H1 (cell line): Measurements from ENCODE around the gene RASGRP3. TPM values are rescaled to one million over a fixed set of nuclear protein-coding genes. Genes with fewer than 3 reads are reported as not detected.

Experiments
- CTCF ChIA-PET: fragments of 300-600 bp; sonication (Branson Sonifier 250); formaldehyde crosslinking; loops from one replicate; lab custom pipeline; 2021; ENCODE audit not compliant: partially characterized antibody; lab: Charles Lee
- POLR2A ChIA-PET: fragments of 300-600 bp; sonication (Branson Sonifier 250); formaldehyde crosslinking; loops from one replicate; lab custom pipeline; 2021; ENCODE audit warnings: inconsistent platforms; ENCODE audit not compliant: partially characterized antibody; lab: Charles Lee
- DNase-seq, 2 experiments: peaks; one replicate each; pipeline versions ENCODE4 v3.0.0 to v3.0.0-alpha.2; 2010 to 2022; ENCODE audit warnings: low spot score in 2 of 2, low read depth in 1 of 2, mixed read lengths in 1 of 2
- FAIRE-seq: peaks from 2 replicates; lab custom pipeline; 2011; peaks lifted over from hg19 to GRCh38; lab: Jason Lieb, UNC
- H2AFZ ChIP-seq: 2 replicates; pipeline ENCODE4 v1.8.1; 2012; ENCODE audit warnings: low read length, inconsistent platforms
- H2AK5ac ChIP-seq: 2 replicates; pipeline ENCODE4 v1.6.1; 2013; ENCODE audit warnings: low read depth, low read length
- H2BK120ac ChIP-seq: replicated peaks from 2 replicates; pipeline ENCODE3; 2013; ENCODE audit warnings: low read depth, low read length, inconsistent platforms
- H2BK12ac ChIP-seq: 2 replicates; pipeline ENCODE4 v1.6.1; 2013; ENCODE audit warnings: low read depth, low read length
- H2BK15ac ChIP-seq: 2 replicates; pipeline ENCODE4 v1.6.1; 2013; ENCODE audit warnings: low read length
- H2BK20ac ChIP-seq: 2 replicates; pipeline ENCODE4 v1.6.1; 2013; ENCODE audit warnings: low read length
- H2BK5ac ChIP-seq: 2 replicates; pipeline ENCODE4 v1.6.1; 2013; ENCODE audit warnings: low read depth, low read length
- H3K14ac ChIP-seq: 2 replicates; pipeline ENCODE4 v1.6.1; 2013; ENCODE audit warnings: inconsistent platforms; ENCODE audit not compliant: insufficient read length
- H3K18ac ChIP-seq: 2 replicates; pipeline ENCODE4 v1.6.1; 2013; ENCODE audit warnings: low read length; ENCODE audit errors: extremely low read depth
- H3K23ac ChIP-seq: 2 replicates; pipeline ENCODE4 v1.6.1; 2013; ENCODE audit warnings: inconsistent platforms; ENCODE audit not compliant: insufficient read length
- H3K23me2 ChIP-seq: 2 replicates; pipeline ENCODE4 v1.6.1; 2013; ENCODE audit warnings: low read depth, low read length
- H3K27ac ChIP-seq: 2 replicates; pipeline ENCODE4 v1.6.1; 2011; ENCODE audit warnings: low read depth, low read length, inconsistent platforms
- H3K27me3 ChIP-seq, 4 experiments: replicated peaks in 1 of 4; 1 replicate in 1 of 4; 2 replicates in 3 of 4; pipeline versions ENCODE4 v1.6.1 to v1.8.1; 2011 to 2013; ENCODE audit warnings: low read length in 3 of 4, mild to moderate bottlenecking in 3 of 4, inconsistent platforms in 2 of 4, mixed read lengths in 2 of 4, moderate library complexity in 1 of 4; ENCODE audit not compliant: control insufficient read depth in 3 of 4, insufficient read depth in 3 of 4; ENCODE audit errors: extremely low read depth in 1 of 4
- H3K36me3 ChIP-seq, 4 experiments: 2 replicates each; pipeline versions ENCODE4 v1.6.1 to v1.8.1; 2011 to 2013; ENCODE audit warnings: mild to moderate bottlenecking in 4 of 4, low read length in 3 of 4, moderate library complexity in 2 of 4, control low read depth in 1 of 4, inconsistent platforms in 1 of 4; ENCODE audit not compliant: insufficient read depth in 4 of 4, control insufficient read depth in 2 of 4
- H3K4ac ChIP-seq: replicated peaks from 2 replicates; pipeline ENCODE3; 2013; ENCODE audit warnings: low read length, low read depth, mixed read lengths, inconsistent platforms; ENCODE audit not compliant: insufficient read length
- H3K4me1 ChIP-seq, 4 experiments: replicated peaks in 1 of 4; 1 replicate in 1 of 4; 2 replicates in 3 of 4; pipeline versions ENCODE4 v1.6.1 to v1.8.1; 2011 to 2013; ENCODE audit warnings: low read length in 3 of 4, inconsistent platforms in 2 of 4, mixed read lengths in 1 of 4; ENCODE audit not compliant: insufficient read depth in 4 of 4, control insufficient read depth in 3 of 4
- H3K4me2 ChIP-seq, 2 experiments: 2 replicates each; pipeline versions ENCODE4 v1.6.1 to v1.8.1; 2011 to 2013; ENCODE audit warnings: low read depth in 2 of 2, low read length in 2 of 2, control low read depth in 1 of 2, inconsistent platforms in 1 of 2, mild to moderate bottlenecking in 1 of 2; ENCODE audit not compliant: insufficient read depth in 1 of 2
- H3K4me3 ChIP-seq, 4 experiments: fragments of 200-600, 300-600 bp in 1 of 4; sonication (generic), shearing (Covaris generic), sonication (Bioruptor Twin) in 1 of 4; 2 replicates each; pipeline versions ENCODE4 v1.5.1 to v1.8.1; 2011 to 2016; ENCODE audit warnings: low read length in 4 of 4, low read depth in 3 of 4, control low read depth in 2 of 4, inconsistent platforms in 2 of 4, mild to moderate bottlenecking in 2 of 4, mixed read lengths in 1 of 4, moderate library complexity in 1 of 4; ENCODE audit not compliant: insufficient read depth in 2 of 4; ENCODE audit errors: extremely low read depth in 1 of 4
- H3K56ac ChIP-seq: replicated peaks from 2 replicates; pipeline ENCODE3; 2013; ENCODE audit warnings: low read depth, mild to moderate bottlenecking, mixed read lengths, low read length, inconsistent platforms; ENCODE audit not compliant: insufficient read length
- H3K79me1 ChIP-seq: 2 replicates; pipeline ENCODE4 v1.6.1; 2013; ENCODE audit warnings: low read depth, low read length, control low read depth
- H3K79me2 ChIP-seq, 2 experiments: 2 replicates each; pipeline versions ENCODE4 v1.6.1 to v1.8.1; 2012 to 2013; ENCODE audit warnings: low read length in 2 of 2, mild to moderate bottlenecking in 2 of 2, inconsistent platforms in 1 of 2; ENCODE audit not compliant: insufficient read depth in 2 of 2, control insufficient read depth in 1 of 2
- H3K9ac ChIP-seq, 4 experiments: replicated peaks in 1 of 4; 1 replicate in 1 of 4; 2 replicates in 3 of 4; pipeline versions ENCODE4 v1.6.1 to v1.8.1; 2011 to 2013; ENCODE audit warnings: low read depth in 3 of 4, low read length in 3 of 4, control low read depth in 2 of 4, mild to moderate bottlenecking in 2 of 4, moderate library complexity in 2 of 4, inconsistent platforms in 1 of 4; ENCODE audit errors: extremely low read depth in 1 of 4
- H3K9me3 ChIP-seq, 2 experiments: 2 replicates each; pipeline versions ENCODE4 v1.6.1 to v1.8.1; 2012 to 2013; ENCODE audit warnings: mild to moderate bottlenecking in 2 of 2, moderate library complexity in 2 of 2, control low read depth in 1 of 2, inconsistent platforms in 1 of 2, low read depth in 1 of 2, low read length in 1 of 2, mixed read lengths in 1 of 2; ENCODE audit not compliant: insufficient read depth in 2 of 2
- H4K20me1 ChIP-seq, 2 experiments: replicated peaks in 1 of 2; 2 replicates each; pipeline versions ENCODE3 to v1.8.1; 2011 to 2013; ENCODE audit warnings: inconsistent platforms in 2 of 2, low read length in 2 of 2, mild to moderate bottlenecking in 1 of 2; ENCODE audit not compliant: insufficient read depth in 2 of 2, control insufficient read depth in 1 of 2
- H4K5ac ChIP-seq: 2 replicates; pipeline ENCODE4 v1.6.1; 2013; ENCODE audit warnings: low read length, low read depth, mixed read lengths, inconsistent platforms; ENCODE audit not compliant: insufficient read length
- H4K8ac ChIP-seq: 2 replicates; pipeline ENCODE4 v1.8.0; 2013; ENCODE audit warnings: mild to moderate bottlenecking, moderate library complexity, low read length, inconsistent platforms; ENCODE audit not compliant: insufficient read depth; ENCODE audit errors: extremely low read depth
- H4K91ac ChIP-seq: replicated peaks from 2 replicates; pipeline ENCODE3; 2013; ENCODE audit warnings: low read length, mixed read lengths, inconsistent platforms; ENCODE audit not compliant: insufficient read length
- CHD1 ChIP-seq: IDR thresholded peaks from 2 replicates; pipeline ENCODE4 v1.6.1; 2012; ENCODE audit warnings: low read depth, low read length, improper control_type of control experiment
- EGR1 ChIP-seq: IDR thresholded peaks from 2 replicates; pipeline ENCODE4 v1.6.1; 2011; ENCODE audit warnings: low read depth, low read length, borderline replicate concordance
- HDAC6 ChIP-seq: IDR thresholded peaks from one replicate; pipeline ENCODE4 v1.7.1; 2012; ENCODE audit warnings: low read depth, mild to moderate bottlenecking, inconsistent platforms, low read length, moderate library complexity
- JUND ChIP-seq: IDR thresholded peaks from 2 replicates; pipeline ENCODE4 v1.6.1; 2011; ENCODE audit warnings: mild to moderate bottlenecking, improper control_type of control experiment, low read length
- POLR2AphosphoS5 ChIP-seq: IDR thresholded peaks from 2 replicates; pipeline ENCODE4 v1.6.1; 2011; ENCODE audit warnings: low read depth, low read length
- RXRA ChIP-seq: IDR thresholded peaks from 2 replicates; pipeline ENCODE4 v1.6.1; 2011; ENCODE audit warnings: low read depth, mild to moderate bottlenecking, low read length, moderate library complexity; ENCODE audit not compliant: insufficient read depth
- TEAD4 ChIP-seq: IDR thresholded peaks from 2 replicates; pipeline ENCODE4 v1.6.1; 2012; ENCODE audit warnings: low read depth, low read length, inconsistent platforms, mixed read lengths
- WGBS, 2 experiments: shearing (Covaris generic) in 1 of 2; methylation state at CpG; one replicate each; pipeline versions ENCODE4 v1.1.6 to v1.1.7; 2013 to 2015; ENCODE audit warnings: low lambda C conversion rate in 2 of 2, mixed read lengths in 2 of 2, inconsistent platforms in 1 of 2, low coverage in 1 of 2, missing lambda C conversion rate in 1 of 2; ENCODE audit not compliant: insufficient replicate concordance in 2 of 2, insufficient coverage in 1 of 2, insufficient read length in 1 of 2; ENCODE audit errors: extremely low coverage in 1 of 2, missing lambda C conversion rate in 1 of 2; 5-methylcytosine and 5-hydroxymethylcytosine counted together
- polyA plus RNA-seq, 7 experiments: library from polyadenylated mRNA; depleted of rRNA in 3 of 7; stranded (reverse) in 5 of 7; unstranded in 2 of 7; fragments of >200 nt in 5 of 7; fragments of 200-250 nt in 2 of 7; gene quantifications; 1 replicate in 5 of 7; 2 replicates in 1 of 7; 4 replicates in 1 of 7; pipeline versions ENCODE4 v1.2.1 to v1.2.3, GENCODE V29; 2011 to 2013; ENCODE audit warnings: missing spikeins in 2 of 7, mixed read lengths in 2 of 7
- total RNA-seq: library from RNA; stranded (reverse); fragmentation: NEBNext Ultra II Directional; extraction: Animal tissue kit (Norgen Biotek cat#: 25700); gene quantifications from 2 replicates; pipeline ENCODE4 v1.2.1, GENCODE V29; 2021
- TF ChIP-seq, protein P1 (sequence below): IDR thresholded peaks from 2 replicates; pipeline ENCODE4 v1.6.1; 2012; ENCODE audit warnings: inconsistent platforms

Gene RASGRP3
- total and polyA plus RNA-seq, 2 of the 8 experiments (the other 6 are each of a cell fraction or from before 2014, with no cell fraction given), result 0.06 TPM; not detected in 1

DNA sequence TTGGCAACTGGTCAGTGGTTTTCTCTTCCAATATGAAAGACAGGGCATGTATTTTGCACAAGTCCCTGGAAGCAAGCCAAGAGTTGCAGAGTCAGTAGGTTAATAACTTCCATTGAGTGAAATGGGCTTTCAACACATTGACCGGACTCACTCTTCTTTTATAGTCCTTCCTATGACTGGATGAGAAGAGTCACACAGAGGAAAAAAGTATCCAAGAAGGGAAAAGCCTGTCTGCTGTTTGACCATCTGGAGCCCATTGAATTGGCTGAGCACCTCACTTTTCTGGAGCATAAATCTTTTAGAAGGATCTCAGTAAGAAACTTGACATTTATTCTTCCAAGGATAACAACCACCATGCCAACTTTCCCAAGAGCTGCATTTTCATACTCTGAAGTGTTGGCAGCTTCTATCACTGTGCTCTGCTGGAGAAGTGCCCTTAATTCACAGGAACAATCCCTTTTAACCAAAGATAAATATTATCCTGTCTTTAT lies 45.4 kb downstream of the RASGRP3 start:
- CTCF ChIA-PET, result no interaction called here
- Histone ChIP-seq H3K27ac (no peak overlapping the region), H3K23ac (no peak overlapping the region), H3K36me3 (no peaks in the 10 kb centered on the region), H2BK15ac (no peak overlapping the region), H3K4me3 (no peak overlapping the region), H3K9me3 (peaks cover 0 to 2% of the 10 kb centered on the region in 2 experiments; a peak in 1 of 4 replicates), H3K14ac (no peak overlapping the region), H3K56ac (no peak overlapping the region), H4K5ac (no peak overlapping the region), H2BK20ac (no peak overlapping the region), H3K79me2 (no peaks in the 10 kb centered on the region), H4K20me1 (no peaks in the 10 kb centered on the region), H3K4me2 (no peak overlapping the region), H4K8ac (no peak overlapping the region), H2BK5ac (no peak overlapping the region), H3K23me2 (no peaks in the 10 kb centered on the region), H4K91ac (no peak overlapping the region), H3K79me1 (no peaks in the 10 kb centered on the region), H2AK5ac (no peak overlapping the region), H3K27me3 (no peaks in the 10 kb centered on the region), H2BK12ac (no peak overlapping the region), H3K4me1 (no peaks in the 10 kb centered on the region), H3K4ac (no peak overlapping the region), H3K9ac (no peak overlapping the region), H2BK120ac (no peak overlapping the region), H3K18ac (no peak overlapping the region), H2AFZ (no peak overlapping the region)
- no peak for TF ChIP-seq POLR2AphosphoS5
- no peak for TF ChIP-seq JUND
- TF ChIP-seq CHD1, result no peak
- TF ChIP-seq HDAC6, result no peak
- no peak for TF ChIP-seq TEAD4
- TF ChIP-seq, protein P1, sequence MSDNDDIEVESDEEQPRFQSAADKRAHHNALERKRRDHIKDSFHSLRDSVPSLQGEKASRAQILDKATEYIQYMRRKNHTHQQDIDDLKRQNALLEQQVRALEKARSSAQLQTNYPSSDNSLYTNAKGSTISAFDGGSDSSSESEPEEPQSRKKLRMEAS, result no peak
- TF ChIP-seq EGR1, result no peak
- TF ChIP-seq RXRA, result no peak
- DNase-seq, result no peak
- 96% methylated on average over 1 of the region's 1 CpG; no CpG with 5 or more reads in 1 of the 2 experiments for WGBS, 2 experiments
- POLR2A ChIA-PET, result interaction anchor here (1.0 kb wide), 1 partner anchor 9 kb away, joined by 3 read pairs; no protein-coding TSS in a partner anchor
- FAIRE-seq, result no peak
